GM12874 (cell line): ENCODE results near the gene CNP.

Experiments
- TF ChIP-seq, protein P1 (sequence below): IDR thresholded peaks from 2 replicates; pipeline ENCODE4 v1.5.1; 2011; ENCODE audit warnings: low read depth, mild to moderate bottlenecking, control low read depth, low read length, moderate library complexity; ENCODE audit not compliant: insufficient read depth

The CNP gene

DNA sequence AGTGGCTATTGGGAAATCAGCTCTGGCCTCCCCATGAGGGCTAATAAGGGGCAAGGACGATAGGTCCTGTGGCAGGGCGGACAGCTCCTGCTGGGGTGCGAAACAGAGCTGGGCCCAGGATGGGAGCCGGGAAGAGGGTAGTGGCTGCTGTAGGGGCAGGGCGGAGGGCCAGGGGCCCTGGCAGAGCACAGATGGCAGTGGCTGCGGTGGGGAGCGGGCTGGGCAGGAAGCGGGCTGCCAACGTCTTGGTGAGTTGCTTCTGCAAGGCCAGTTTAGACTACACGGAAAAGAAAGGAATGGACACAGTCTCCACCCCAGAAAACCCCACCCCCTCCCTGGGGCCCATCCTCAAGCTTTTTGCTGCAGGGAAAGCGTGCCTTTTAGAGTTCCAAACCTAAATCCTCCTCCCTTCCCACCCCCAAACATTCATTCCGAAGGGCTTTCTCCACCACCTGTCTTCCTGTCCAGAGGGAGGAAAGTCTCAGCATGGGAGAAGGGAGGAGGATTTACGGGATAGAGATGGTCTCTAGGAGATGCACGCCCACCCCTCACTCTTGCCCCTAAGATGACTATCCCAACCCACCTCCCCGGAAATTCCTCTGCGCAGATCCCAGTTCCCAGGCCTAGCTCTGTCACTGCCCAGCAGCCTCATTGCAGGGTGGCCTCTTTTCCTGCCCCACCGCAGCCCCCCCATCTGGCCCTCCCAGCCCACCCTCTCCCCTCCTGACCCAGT is 60.4 kb downstream of the CNP start:
- TF ChIP-seq, protein P1, sequence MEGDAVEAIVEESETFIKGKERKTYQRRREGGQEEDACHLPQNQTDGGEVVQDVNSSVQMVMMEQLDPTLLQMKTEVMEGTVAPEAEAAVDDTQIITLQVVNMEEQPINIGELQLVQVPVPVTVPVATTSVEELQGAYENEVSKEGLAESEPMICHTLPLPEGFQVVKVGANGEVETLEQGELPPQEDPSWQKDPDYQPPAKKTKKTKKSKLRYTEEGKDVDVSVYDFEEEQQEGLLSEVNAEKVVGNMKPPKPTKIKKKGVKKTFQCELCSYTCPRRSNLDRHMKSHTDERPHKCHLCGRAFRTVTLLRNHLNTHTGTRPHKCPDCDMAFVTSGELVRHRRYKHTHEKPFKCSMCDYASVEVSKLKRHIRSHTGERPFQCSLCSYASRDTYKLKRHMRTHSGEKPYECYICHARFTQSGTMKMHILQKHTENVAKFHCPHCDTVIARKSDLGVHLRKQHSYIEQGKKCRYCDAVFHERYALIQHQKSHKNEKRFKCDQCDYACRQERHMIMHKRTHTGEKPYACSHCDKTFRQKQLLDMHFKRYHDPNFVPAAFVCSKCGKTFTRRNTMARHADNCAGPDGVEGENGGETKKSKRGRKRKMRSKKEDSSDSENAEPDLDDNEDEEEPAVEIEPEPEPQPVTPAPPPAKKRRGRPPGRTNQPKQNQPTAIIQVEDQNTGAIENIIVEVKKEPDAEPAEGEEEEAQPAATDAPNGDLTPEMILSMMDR = no peak
